ENCODE measurements around the gene YKT6. TPM values are rescaled to one million over a fixed set of nuclear protein-coding genes. Genes with fewer than 3 reads are reported as not detected.
"Not testable (repeated sequence)": the region's sequence is repeated elsewhere in the genome, so short reads cannot be mapped to it uniquely, and the experiment has no call there.

Gene YKT6
- total RNA-seq, 2 donors from 2014 or later, result 34.4 to 66.8 TPM

GRCh38 chr7:44194562-44195145 is 6.1 kb upstream of the YKT6 start:
- ATAC-seq (replicated peaks), result no peak
- Mint-ChIP-seq H3K27ac (no peak overlapping the region), H3K27me3 (peaks cover 14% of the 10 kb centered on the region), H3K4me3 (no peak overlapping the region), H3K4me1 (peaks cover 3% of the 10 kb centered on the region), H3K36me3 (ENCODE audit: low read depth) (no peaks in the 10 kb centered on the region), H3K9me3 (no peaks in the 10 kb centered on the region)

DNA sequence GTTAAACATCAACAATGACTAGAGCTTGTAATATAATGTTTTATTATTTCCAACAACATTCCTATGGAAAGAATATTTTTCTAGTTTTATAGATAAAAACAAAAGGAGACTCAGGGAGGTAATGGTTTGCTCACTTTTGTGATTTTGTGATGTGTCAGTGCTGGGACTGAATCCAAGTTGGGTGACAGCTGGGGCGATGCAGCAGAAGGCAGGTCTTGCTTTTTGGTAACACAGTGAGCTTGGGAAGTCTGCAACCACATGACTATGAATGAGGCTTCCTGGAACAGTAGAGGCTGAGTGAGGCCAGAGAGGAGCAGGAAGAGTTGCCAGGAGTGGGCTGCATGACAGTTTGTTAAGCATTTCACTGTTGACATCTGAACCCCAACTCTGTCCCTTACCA is 4.9 kb upstream of the YKT6 start:
- Mint-ChIP-seq H3K36me3 (ENCODE audit: low read depth) (no peaks in the 10 kb centered on the region), H3K9me3 (no peaks in the 10 kb centered on the region), H3K4me3 (no peak overlapping the region), H3K27me3 (peaks cover 14% of the 10 kb centered on the region), H3K27ac (no peak overlapping the region), H3K4me1 (peaks cover 3% of the 10 kb centered on the region)
- ATAC-seq (replicated peaks), result no peak

DNA sequence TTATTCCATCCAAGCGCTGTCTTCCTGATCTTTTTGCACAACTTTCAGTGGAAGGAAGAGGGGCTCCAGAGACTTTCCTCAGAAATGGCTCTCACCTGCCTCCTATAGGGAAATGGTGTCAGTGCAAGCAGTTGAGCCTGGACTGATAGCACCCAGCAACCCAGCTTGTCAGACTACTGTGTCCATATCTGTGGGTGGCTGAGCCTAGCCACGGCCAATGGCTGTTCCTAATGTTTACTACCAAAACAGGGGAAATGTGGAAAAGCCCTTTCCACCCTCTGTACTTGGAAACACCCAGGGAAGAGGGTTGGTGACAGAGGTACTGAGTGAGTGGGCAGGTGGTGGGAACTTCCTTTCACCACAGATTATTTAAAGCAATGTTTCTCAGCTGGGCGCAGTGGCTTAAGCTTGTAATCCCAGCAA is 4.3 kb upstream of the YKT6 start:
- Mint-ChIP-seq H3K9me3 (no peaks in the 10 kb centered on the region), H3K4me1 (peaks cover 3% of the 10 kb centered on the region), H3K36me3 (ENCODE audit: low read depth) (no peaks in the 10 kb centered on the region), H3K4me3 (no peak overlapping the region), H3K27me3 (peaks cover 14% of the 10 kb centered on the region), H3K27ac (no peak overlapping the region)
- no peak for ATAC-seq (replicated peaks)

GRCh38 chr7:44197474-44197873 is 3.3 kb upstream of the YKT6 start:
- no peak for ATAC-seq (replicated peaks)
- peaks cover 12% of the 10 kb centered on the region for H3K27me3 Mint-ChIP-seq
- no peaks in the 10 kb centered on the region for H3K36me3 Mint-ChIP-seq (ENCODE audit: low read depth)
- H3K4me1 Mint-ChIP-seq, result peaks cover 13% of the 10 kb centered on the region
- H3K4me3 Mint-ChIP-seq, result no peak overlapping the region
- no peak overlapping the region for H3K27ac Mint-ChIP-seq
- no peaks in the 10 kb centered on the region for H3K9me3 Mint-ChIP-seq

DNA sequence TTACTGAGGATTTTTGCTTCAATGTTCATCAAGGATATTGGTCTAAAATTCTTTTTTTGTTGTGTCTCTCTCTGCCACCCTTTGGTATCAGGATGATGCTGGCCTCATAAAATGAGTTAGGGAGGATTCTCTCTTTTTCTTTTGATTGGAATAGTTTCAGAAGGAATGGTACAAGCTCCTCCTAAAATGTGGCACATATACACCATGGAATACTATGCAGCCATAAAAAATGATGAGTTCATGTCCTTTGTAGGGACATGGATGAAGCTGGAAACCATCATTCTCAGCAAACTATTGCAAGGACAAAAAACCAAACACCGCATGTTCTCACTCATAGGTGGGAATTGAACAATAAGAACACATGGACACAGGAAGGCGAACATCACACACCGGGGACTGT is 615 bp upstream of the YKT6 start:
- H3K9me3 Mint-ChIP-seq; H3K27me3 Mint-ChIP-seq; ATAC-seq (replicated peaks); H3K27ac Mint-ChIP-seq: not testable (repeated sequence)
- Mint-ChIP-seq H3K36me3 (ENCODE audit: low read depth) (peaks cover 18% of the 10 kb centered on the region), H3K4me1 (peaks cover 22% of the 10 kb centered on the region), H3K4me3 (peak overlapping the region; percentile 81)

DNA sequence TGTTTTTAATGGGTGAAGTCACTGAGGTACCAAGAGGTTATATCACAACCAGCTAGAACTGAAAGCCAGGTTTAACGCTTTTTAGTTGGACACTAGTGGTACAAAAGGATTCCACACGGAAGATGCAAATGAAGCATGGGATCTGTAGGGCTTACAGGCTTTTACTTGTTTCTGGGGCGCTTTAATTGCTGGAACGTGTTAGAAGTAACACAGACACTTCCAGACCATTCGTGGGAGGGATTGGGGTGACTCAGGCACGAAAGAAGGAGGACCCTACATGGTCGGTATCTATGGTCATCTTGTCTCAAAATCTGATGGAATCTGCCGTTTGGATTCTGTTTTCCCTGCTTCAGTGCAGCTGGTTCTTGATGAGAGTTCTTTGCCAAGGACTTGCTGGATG is 1.0 kb downstream of the YKT6 start:
- Mint-ChIP-seq H3K27ac (peak overlapping the region; percentile 68), H3K36me3 (ENCODE audit: low read depth) (peaks cover 34% of the 10 kb centered on the region), H3K4me3 (peak overlapping the region; percentile 81)

DNA sequence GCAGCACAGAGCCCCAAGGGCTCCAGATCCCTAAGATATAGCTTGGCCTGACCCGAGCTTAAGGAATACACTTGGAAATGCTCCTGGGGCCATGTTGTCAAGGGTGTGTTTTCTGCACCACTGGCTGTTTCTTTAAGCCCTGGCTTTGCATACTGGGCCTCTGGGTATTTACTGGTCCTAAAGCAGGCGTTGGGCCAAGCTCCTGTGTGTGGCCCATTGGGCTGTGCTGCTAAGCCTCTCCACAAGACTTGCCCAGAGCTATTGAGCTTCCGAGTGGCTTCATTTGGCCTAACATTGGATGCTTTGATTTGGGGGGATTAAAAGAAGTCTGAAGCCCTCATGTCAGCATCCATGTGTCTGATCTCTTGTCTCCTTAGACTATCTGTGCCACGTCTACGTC is 5.2 kb downstream of the YKT6 start:
- Mint-ChIP-seq H3K27ac (no peak overlapping the region), H3K27me3 (no peaks in the 10 kb centered on the region), H3K36me3 (ENCODE audit: low read depth) (peaks cover 75% of the 10 kb centered on the region), H3K9me3 (no peaks in the 10 kb centered on the region), H3K4me1 (peaks cover 26% of the 10 kb centered on the region), H3K4me3 (no peak overlapping the region)
- no peak for ATAC-seq (replicated peaks)

More for the DNA sequence above, 1.0 kb downstream of the YKT6 start:
- Mint-ChIP-seq H3K27me3 (no peaks in the 10 kb centered on the region), H3K9me3 (no peaks in the 10 kb centered on the region), H3K4me1 (peaks cover 26% of the 10 kb centered on the region)
- ATAC-seq (replicated peaks), result no peak

- Mint-ChIP-seq H3K4me3 (no peak overlapping the region), H3K9me3 (no peaks in the 10 kb centered on the region), H3K27me3 (no peaks in the 10 kb centered on the region), H3K36me3 (ENCODE audit: low read depth) (peaks cover 95% of the 10 kb centered on the region), H3K4me1 (peaks cover 13% of the 10 kb centered on the region), H3K27ac (no peak overlapping the region)
- no peak for ATAC-seq (replicated peaks)
Measured at GRCh38 chr7:44208085-44208484, 7.3 kb downstream of the YKT6 start.

DNA sequence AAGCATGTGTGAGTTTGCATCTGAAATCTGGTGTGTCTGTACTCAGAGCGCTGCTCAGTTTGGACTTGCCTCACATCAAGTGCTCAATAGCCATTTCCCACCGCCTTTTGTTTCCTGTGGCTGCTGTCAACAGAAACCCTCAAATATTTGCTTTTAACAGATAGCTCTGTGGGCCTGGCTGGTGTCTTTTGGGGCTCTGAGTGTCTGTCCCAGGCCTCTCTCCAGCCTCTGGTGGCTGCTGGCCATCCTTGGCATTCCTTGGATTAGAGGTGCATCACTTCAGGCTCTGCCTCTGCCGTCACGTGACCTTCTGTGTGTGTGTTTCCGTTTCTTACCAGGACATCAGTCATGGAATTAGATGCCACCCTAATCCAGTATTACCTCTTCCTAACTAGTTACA is 9.3 kb downstream of the YKT6 start:
- Mint-ChIP-seq H3K27me3 (no peaks in the 10 kb centered on the region), H3K36me3 (ENCODE audit: low read depth) (peaks cover 88% of the 10 kb centered on the region), H3K9me3 (no peaks in the 10 kb centered on the region), H3K27ac (no peak overlapping the region), H3K4me3 (no peak overlapping the region), H3K4me1 (peaks cover 5% of the 10 kb centered on the region)
- ATAC-seq (replicated peaks), result no peak

GRCh38 chr7:44211126-44211675 is 10.4 kb downstream of the YKT6 start:
- no peak overlapping the region for H3K4me3 Mint-ChIP-seq
- peaks cover 77% of the 10 kb centered on the region for H3K36me3 Mint-ChIP-seq (ENCODE audit: low read depth)
- no peak for ATAC-seq (replicated peaks)
- peak overlapping the region; percentile 9 for H3K27ac Mint-ChIP-seq
- no peaks in the 10 kb centered on the region for H3K4me1 Mint-ChIP-seq
- H3K9me3 Mint-ChIP-seq, result no peaks in the 10 kb centered on the region
- H3K27me3 Mint-ChIP-seq, result no peaks in the 10 kb centered on the region

DNA sequence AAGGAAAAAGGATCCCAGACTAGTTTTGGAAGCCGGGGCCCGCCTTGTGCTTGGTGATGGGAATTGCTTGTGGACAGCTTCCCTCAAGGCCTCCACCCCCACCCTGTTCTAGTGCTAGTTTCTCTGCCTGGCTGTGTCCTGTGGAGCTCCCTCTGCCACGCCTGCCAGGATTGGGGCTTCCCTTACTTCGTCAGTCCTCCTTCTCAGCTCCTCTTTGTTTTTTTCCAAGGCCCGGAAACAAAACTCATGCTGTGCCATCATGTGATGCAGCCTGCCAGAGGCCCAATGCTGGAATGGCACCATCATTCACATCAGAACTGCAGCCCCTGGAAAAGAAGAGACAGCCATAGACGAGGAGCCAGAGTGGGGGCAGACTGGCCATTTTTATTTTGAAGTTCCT is 11.2 kb downstream of the YKT6 start:
- peaks cover 69% of the 10 kb centered on the region for H3K36me3 Mint-ChIP-seq (ENCODE audit: low read depth)
- peak overlapping the region; percentile 9 for H3K27ac Mint-ChIP-seq
- no peaks in the 10 kb centered on the region for H3K27me3 Mint-ChIP-seq
- H3K4me3 Mint-ChIP-seq, result no peak overlapping the region
- H3K9me3 Mint-ChIP-seq, result no peaks in the 10 kb centered on the region
- H3K4me1 Mint-ChIP-seq, result no peaks in the 10 kb centered on the region
- ATAC-seq (replicated peaks), result no peak

DNA sequence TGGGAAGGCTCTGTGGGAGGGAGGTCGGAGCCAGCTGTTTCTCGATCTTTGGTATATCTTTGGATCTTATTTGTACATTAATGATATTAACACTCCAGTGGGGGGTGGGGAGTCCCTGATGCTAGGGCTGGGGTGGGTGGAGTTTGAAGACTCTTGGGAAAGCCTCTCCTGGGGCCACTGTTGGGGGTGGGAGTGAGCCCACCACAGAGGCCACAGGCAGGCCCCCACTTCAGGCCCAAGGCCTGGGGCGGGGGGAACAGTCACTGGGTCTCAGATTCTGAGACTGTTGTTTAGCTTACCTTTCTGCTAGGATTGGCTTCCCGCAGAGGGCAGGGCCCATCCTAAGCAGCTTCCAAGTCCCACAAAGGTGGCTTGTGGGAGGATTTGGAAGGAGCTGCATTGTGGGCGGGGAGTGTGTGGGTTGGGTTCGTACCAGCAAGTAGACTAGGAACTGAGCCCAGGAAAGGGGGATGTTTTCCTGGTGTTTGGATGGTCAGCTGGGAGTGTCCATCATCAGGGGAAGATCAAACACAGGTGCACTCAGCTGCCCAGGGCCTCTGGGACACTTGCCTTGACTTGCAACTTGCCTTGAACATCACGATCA is 11.9 kb downstream of the YKT6 start:
- no peak for ATAC-seq (replicated peaks)
- Mint-ChIP-seq H3K4me3 (no peak overlapping the region), H3K27me3 (no peaks in the 10 kb centered on the region), H3K27ac (peak overlapping the region; percentile 9), H3K9me3 (no peaks in the 10 kb centered on the region), H3K4me1 (no peaks in the 10 kb centered on the region), H3K36me3 (ENCODE audit: low read depth) (peaks cover 62% of the 10 kb centered on the region)

- Mint-ChIP-seq H3K27ac (no peak overlapping the region), H3K4me1 (no peaks in the 10 kb centered on the region), H3K9me3 (no peaks in the 10 kb centered on the region), H3K4me3 (no peak overlapping the region), H3K36me3 (ENCODE audit: low read depth) (peaks cover 56% of the 10 kb centered on the region), H3K27me3 (no peaks in the 10 kb centered on the region)
- ATAC-seq (replicated peaks), result no peak
Measured at GRCh38 chr7:44213206-44213876, 12.6 kb downstream of the YKT6 start.

- peaks cover 50% of the 10 kb centered on the region for H3K36me3 Mint-ChIP-seq (ENCODE audit: low read depth)
- H3K9me3 Mint-ChIP-seq, result no peaks in the 10 kb centered on the region
Measured at GRCh38 chr7:44213877-44214388, 13.2 kb downstream of the YKT6 start.

GRCh38 chr7:44215531-44215930 is 14.8 kb downstream of the YKT6 start:
- no peak for ATAC-seq (replicated peaks)
- Mint-ChIP-seq H3K36me3 (ENCODE audit: low read depth) (peaks cover 35% of the 10 kb centered on the region), H3K9me3 (no peaks in the 10 kb centered on the region), H3K4me1 (no peaks in the 10 kb centered on the region), H3K4me3 (no peak overlapping the region), H3K27me3 (no peaks in the 10 kb centered on the region), H3K27ac (no peak overlapping the region)

More at GRCh38 chr7:44213877-44214388, 13.2 kb downstream of the YKT6 start:
- no peak overlapping the region for H3K27ac Mint-ChIP-seq
- ATAC-seq (replicated peaks), result no peak
- no peaks in the 10 kb centered on the region for H3K27me3 Mint-ChIP-seq
- no peak overlapping the region for H3K4me3 Mint-ChIP-seq
- H3K4me1 Mint-ChIP-seq, result no peaks in the 10 kb centered on the region

All from activated T-helper 17 cell treated with anti-CD3 and anti-CD28 coated beads, Interleukin-2, amount 50 U/mL, for 72 hours (primary cell).